ENCODE data around the gene C6orf62. TPM values are rescaled to one million over a fixed set of nuclear protein-coding genes. Genes with fewer than 3 reads are reported as not detected.
"Not testable (repeated sequence)": the region's sequence is repeated elsewhere in the genome, so short reads cannot be mapped to it uniquely, and the experiment has no call there.

The C6orf62 gene
- total RNA-seq, 1 experiment from 2014 or later: 94.4 TPM

DNA sequence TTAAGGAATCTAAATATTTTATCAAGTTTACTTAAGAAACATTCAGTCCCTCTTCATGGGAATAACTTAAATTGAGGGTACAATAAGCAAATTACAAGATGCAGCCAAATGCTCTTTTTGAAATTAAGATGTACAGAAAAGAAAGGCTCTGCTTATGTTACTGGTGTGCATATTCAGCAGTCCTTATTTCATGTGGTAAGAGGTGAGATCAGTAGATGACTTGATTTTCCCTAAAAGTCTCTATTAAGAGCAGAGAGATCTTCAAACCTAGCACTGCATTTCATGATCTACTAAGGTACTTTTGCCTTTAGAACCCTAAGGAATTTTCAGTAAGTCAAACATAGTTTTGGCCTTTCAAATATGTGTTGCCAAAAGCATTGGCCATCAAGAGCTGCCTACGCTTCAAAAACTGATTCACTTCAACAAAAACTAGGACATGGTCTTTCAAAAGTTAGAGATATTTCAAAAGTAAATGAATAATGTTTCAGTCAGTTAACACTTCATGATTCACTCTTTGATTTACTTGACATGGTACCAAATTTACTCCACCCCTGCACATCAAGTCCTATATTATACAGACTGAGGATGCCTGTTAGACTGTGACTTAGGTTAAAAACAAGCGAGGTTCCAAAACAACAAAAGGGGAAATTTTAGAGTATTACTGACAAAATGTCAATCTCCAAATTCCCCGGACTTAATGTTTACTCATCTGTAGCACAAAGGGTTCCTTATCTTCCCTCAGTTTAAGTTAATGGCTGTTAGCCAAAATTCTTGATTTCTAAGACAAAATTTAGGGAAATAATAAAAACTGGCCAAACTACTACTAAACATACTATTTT is 19.2 kb downstream of the C6orf62 start:
- no peak for DNase-seq (ENCODE audit: low read depth in 1 of 2, low spot score in 2 of 2)
- Histone ChIP-seq H3K27ac (no peak overlapping the region), H3K36me3 (peaks cover 31% of the 10 kb centered on the region), H3K4me3 (no peak overlapping the region), H3K4me1 (replicated peaks) (no peaks in the 10 kb centered on the region), H3K27me3 (replicated peaks) (no peaks in the 10 kb centered on the region), H3K9me3 (replicated peaks) (no peaks in the 10 kb centered on the region)

DNA sequence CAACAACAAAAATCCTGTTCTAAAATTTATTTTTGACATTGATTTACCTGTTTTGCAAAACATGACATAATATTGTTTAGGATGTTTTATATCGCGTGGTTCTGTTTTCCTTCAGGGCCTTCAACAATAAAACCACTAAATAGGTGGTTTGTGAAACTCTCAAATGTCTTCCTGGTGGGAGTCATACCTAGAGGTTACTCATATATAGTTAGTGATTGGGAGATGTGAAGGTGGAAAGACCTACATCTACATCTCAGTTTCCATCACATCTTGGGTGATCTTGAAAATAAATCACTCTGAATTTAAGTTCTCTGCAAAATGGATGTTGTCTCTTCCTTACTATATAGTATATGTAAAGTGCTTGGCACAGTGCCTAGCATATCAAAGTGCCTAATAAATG is 22.9 kb downstream of the C6orf62 start:
- no peak overlapping the region for H3K27ac ChIP-seq
- no peak overlapping the region for H3K4me3 ChIP-seq
- H3K27me3 ChIP-seq (replicated peaks): no peaks in the 10 kb centered on the region
- DNase-seq (ENCODE audit: low read depth in 1 of 2, low spot score in 2 of 2): no peak
- no peaks in the 10 kb centered on the region for H3K9me3 ChIP-seq (replicated peaks)
- H3K4me1 ChIP-seq (replicated peaks): no peaks in the 10 kb centered on the region
- no peaks in the 10 kb centered on the region for H3K36me3 ChIP-seq

DNA sequence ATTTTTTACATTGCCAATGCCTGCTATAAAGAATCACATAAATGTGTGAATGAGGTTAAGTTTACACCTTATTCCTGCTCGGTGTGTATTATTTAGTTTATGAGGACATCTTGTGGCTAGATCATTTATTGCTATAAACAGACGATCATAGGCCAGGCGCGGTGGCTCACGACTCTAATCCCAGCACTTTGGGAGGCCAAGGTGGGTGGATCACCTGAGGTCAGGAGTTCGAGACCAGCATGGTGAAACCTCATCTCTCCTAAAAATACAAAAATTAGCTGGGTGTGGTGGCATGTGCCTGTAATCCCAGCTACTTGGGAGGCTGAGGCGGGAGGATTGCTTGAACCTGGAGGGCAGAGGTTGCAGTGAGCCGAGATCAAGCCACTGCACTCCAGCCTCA is 23.3 kb downstream of the C6orf62 start:
- not testable (repeated sequence) for H3K27ac ChIP-seq; H3K27me3 ChIP-seq (replicated peaks); H3K36me3 ChIP-seq; H3K4me3 ChIP-seq; H3K4me1 ChIP-seq (replicated peaks); H3K9me3 ChIP-seq (replicated peaks)
- peak in 1 of 2 experiments; percentile 23 for DNase-seq (ENCODE audit: low read depth in 1 of 2, low spot score in 2 of 2)

DNA sequence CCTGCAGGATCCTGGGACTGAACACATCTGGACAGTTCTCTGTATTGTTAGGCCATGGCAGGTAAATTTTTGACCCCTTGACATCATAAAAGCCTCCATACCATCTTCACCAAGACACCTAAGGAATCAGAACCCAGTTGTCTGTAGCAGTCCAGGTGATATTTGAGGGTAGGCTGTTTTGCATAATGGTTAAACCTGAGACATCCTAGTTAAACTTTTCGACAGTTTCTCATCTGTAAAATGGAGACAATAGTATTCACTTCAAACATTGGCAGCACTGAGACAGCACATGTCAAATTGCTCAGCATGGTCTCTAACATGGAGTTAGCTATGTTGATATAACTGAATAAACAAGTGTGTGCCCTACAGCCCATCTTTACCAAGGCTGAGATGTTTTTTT is 24.8 kb downstream of the C6orf62 start:
- no peaks in the 10 kb centered on the region for H3K27me3 ChIP-seq (replicated peaks)
- H3K4me3 ChIP-seq: no peak overlapping the region
- no peak for DNase-seq (ENCODE audit: low read depth in 1 of 2, low spot score in 2 of 2)
- H3K9me3 ChIP-seq (replicated peaks): no peaks in the 10 kb centered on the region
- H3K27ac ChIP-seq: no peak overlapping the region
- no peaks in the 10 kb centered on the region for H3K36me3 ChIP-seq
- no peaks in the 10 kb centered on the region for H3K4me1 ChIP-seq (replicated peaks)

DNA sequence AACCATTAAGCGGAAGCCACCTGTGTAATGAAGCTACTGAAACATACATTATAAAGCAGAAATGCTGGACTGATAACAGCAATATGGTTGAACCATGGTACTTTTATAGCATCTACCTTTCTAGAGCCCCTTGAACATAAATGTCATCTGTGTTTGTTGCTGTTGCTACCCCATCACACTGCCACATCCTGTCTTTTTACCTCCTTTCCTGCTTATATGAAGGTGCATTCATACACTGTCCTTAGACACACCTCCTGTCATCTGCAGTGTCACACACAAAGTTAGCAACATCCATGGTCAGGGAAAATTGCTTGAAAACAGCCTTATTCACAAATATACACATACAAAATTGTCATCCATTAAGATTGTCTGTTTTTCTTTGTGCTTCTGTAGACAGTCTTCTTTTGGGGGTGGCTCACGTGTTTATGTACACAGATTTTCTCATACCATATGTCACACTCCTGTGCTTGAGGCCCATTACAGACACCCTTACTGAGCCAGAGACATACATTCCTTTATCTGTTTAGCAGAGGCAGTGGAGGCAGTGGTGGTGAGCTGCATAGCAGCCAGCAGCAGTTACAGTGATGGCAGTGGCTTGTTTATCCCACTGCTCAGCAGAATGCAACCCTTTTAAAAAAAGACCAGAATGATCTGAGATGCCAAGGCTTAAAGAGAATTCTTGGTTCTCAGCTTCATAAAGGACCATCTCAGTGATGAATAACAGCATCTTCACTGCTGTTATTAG is 25.9 kb downstream of the C6orf62 start:
- Histone ChIP-seq H3K27me3 (replicated peaks) (no peaks in the 10 kb centered on the region), H3K36me3 (no peaks in the 10 kb centered on the region), H3K9me3 (replicated peaks) (no peaks in the 10 kb centered on the region), H3K4me3 (no peak overlapping the region), H3K27ac (no peak overlapping the region), H3K4me1 (replicated peaks) (no peaks in the 10 kb centered on the region)
- DNase-seq (ENCODE audit: low read depth in 1 of 2, low spot score in 2 of 2): no peak

DNA sequence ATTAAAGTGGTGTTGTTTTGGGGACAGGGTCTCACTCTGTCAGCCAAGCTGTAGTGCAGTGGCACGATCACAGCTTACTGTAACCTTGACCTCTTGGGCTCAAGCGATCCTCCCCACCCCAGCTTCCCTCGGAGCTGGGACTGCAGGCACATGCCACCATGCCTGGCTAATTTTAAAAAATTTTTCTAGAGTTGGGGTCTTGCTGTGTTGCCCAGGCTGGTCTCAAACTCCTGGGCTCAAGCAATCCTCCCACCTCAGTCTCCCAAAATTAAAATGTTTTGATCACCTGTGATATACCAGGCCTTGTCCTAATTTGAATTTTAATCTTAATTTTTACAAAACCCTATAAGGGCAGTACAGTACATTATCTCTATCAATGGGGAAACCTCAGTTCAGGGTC is 26.5 kb downstream of the C6orf62 start:
- Histone ChIP-seq H3K4me3 (no peak overlapping the region), H3K27me3 (replicated peaks) (no peaks in the 10 kb centered on the region), H3K27ac (no peak overlapping the region), H3K36me3 (no peaks in the 10 kb centered on the region), H3K4me1 (replicated peaks) (no peaks in the 10 kb centered on the region), H3K9me3 (replicated peaks) (no peaks in the 10 kb centered on the region)
- no peak for DNase-seq (ENCODE audit: low read depth in 1 of 2, low spot score in 2 of 2)

DNA sequence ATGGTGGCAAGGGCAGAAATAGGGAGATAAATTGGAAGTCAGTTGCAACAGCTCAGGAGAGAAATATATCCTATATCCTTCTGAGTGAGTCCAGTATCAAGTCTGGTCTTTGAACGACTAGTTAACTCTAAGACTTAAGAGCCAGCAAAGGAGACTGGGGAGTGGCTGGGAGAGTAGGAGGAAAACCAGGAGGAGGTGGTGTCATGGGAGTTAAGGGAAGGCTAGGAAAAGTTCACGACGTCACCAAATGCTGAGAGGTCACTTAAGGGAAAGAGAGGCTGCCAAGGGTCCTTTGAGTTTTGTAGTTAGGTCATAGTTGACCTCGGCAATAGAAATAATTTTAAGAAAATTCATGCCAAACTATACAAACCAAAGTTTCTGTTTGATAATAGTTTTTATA is 27.0 kb downstream of the C6orf62 start:
- no peak for DNase-seq (ENCODE audit: low read depth in 1 of 2, low spot score in 2 of 2)
- H3K36me3 ChIP-seq: no peaks in the 10 kb centered on the region
- no peaks in the 10 kb centered on the region for H3K9me3 ChIP-seq (replicated peaks)
- no peak overlapping the region for H3K4me3 ChIP-seq
- H3K27ac ChIP-seq: no peak overlapping the region
- no peaks in the 10 kb centered on the region for H3K27me3 ChIP-seq (replicated peaks)
- no peaks in the 10 kb centered on the region for H3K4me1 ChIP-seq (replicated peaks)

DNA sequence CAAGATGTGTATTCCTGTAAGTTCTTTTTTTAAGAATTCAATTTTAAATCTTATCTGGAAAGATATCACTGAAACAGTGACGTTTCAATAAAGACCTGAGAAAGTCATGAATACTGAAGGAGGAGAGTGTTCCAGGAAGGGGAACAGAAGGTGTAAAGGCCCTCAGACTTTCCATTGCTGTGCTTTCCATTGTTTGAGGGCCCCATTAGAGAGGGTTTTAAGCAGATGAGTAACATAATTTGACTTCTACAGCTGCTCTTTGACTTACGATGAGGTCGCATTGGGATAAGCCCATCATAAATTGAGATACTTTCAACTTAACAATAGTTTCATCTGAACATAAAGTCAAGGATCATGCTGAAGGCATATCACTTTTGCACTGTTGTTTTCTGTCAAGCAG is 27.4 kb downstream of the C6orf62 start:
- Histone ChIP-seq H3K4me1 (replicated peaks) (no peaks in the 10 kb centered on the region), H3K9me3 (replicated peaks) (no peaks in the 10 kb centered on the region), H3K4me3 (no peak overlapping the region), H3K27ac (no peak overlapping the region), H3K36me3 (no peaks in the 10 kb centered on the region), H3K27me3 (replicated peaks) (no peaks in the 10 kb centered on the region)
- no peak for DNase-seq (ENCODE audit: low read depth in 1 of 2, low spot score in 2 of 2)

DNA sequence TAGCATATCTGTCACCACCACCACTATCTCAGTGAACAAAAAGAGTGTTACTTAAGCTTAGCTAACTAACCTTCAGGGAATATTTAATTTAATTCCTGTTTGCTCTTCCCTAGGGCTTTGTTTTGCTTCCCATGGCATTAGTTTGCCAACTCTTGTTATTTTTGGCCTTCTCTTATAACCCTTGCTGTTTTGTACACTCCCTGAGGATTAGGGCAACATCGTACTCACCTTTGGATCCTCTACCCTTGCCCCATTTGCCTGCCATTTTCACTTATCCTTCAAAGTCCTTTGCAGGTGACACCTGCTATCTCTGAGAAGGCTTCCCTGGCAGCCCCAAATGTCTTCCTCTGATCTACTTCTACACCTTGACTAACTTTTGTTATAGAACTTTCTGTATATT is 28.4 kb downstream of the C6orf62 start:
- no peaks in the 10 kb centered on the region for H3K4me1 ChIP-seq (replicated peaks)
- no peak for DNase-seq (ENCODE audit: low read depth in 1 of 2, low spot score in 2 of 2)
- H3K36me3 ChIP-seq: no peaks in the 10 kb centered on the region
- no peak overlapping the region for H3K27ac ChIP-seq
- no peak overlapping the region for H3K4me3 ChIP-seq
- no peaks in the 10 kb centered on the region for H3K9me3 ChIP-seq (replicated peaks)
- no peaks in the 10 kb centered on the region for H3K27me3 ChIP-seq (replicated peaks)

DNA sequence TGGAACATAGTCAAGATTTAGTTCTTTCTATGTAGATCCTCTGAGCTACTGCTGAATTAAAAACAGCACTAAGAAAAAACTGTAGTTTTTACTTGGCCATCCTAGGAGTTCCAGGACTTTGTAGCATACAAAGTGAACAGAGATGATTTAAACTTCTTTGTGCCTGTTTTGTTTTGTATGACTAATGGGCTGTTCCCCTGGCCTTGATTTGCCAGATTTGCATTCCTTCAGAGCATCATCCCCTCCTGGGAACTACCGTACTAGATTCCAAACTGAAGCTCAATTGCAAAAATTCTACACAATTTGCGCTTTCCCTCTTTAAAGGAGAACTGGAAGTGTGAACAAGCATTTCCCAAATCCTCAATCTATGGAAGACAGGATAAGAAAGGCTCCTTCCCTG is 29.0 kb downstream of the C6orf62 start:
- H3K27ac ChIP-seq: no peak overlapping the region
- H3K4me1 ChIP-seq (replicated peaks): no peaks in the 10 kb centered on the region
- H3K36me3 ChIP-seq: no peaks in the 10 kb centered on the region
- no peaks in the 10 kb centered on the region for H3K9me3 ChIP-seq (replicated peaks)
- no peak overlapping the region for H3K4me3 ChIP-seq
- no peak for DNase-seq (ENCODE audit: low read depth in 1 of 2, low spot score in 2 of 2)
- no peaks in the 10 kb centered on the region for H3K27me3 ChIP-seq (replicated peaks)

DNA sequence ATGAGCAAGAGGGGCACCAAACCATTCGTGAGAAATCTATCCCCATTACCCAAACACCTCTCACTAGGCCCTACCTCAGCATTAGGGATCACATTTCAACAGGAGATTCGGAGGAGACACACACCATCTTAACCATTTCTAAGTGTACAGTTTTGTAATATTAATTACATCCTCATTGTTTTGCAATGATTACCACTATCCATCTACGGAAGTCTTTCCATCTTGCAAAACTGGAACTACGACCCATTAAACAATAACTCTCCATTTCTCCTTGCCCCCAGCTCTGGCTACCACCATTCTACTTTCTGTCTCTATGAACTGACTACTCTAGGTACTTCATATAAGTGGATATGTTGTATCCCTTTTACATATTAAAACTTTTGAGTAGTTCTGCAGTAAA is 32.0 kb downstream of the C6orf62 start:
- Histone ChIP-seq H3K9me3 (replicated peaks) (no peaks in the 10 kb centered on the region), H3K27ac (no peak overlapping the region), H3K4me3 (no peak overlapping the region), H3K27me3 (replicated peaks) (no peaks in the 10 kb centered on the region), H3K4me1 (replicated peaks) (no peaks in the 10 kb centered on the region), H3K36me3 (no peaks in the 10 kb centered on the region)
- DNase-seq (ENCODE audit: low read depth in 1 of 2, low spot score in 2 of 2): no peak

DNA sequence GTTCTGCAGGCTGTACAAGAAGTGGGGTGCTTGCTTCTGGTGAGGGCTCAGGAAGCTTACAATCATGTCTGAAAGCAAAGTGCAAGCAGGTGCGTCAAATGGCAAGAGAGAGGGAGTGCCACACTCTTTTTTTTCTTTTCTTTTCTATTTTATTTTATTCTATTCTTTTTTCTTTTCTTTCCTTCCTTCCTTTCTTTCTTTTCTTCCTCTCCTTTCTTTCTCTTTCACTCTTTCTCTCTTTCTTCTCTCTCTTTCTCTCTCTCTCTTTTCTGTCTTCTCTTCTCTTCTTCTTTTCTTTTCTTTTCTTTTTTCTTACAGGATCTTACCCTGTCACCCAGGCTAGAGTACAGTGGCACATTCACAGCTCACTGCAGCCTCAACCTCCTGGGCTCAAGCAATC is 32.5 kb downstream of the C6orf62 start:
- Histone ChIP-seq H3K4me3 (no peak overlapping the region), H3K36me3 (no peaks in the 10 kb centered on the region), H3K4me1 (replicated peaks) (no peaks in the 10 kb centered on the region), H3K27me3 (replicated peaks) (no peaks in the 10 kb centered on the region), H3K9me3 (replicated peaks) (no peaks in the 10 kb centered on the region), H3K27ac (no peak overlapping the region)
- DNase-seq (ENCODE audit: low read depth in 1 of 2, low spot score in 2 of 2): no peak

DNA sequence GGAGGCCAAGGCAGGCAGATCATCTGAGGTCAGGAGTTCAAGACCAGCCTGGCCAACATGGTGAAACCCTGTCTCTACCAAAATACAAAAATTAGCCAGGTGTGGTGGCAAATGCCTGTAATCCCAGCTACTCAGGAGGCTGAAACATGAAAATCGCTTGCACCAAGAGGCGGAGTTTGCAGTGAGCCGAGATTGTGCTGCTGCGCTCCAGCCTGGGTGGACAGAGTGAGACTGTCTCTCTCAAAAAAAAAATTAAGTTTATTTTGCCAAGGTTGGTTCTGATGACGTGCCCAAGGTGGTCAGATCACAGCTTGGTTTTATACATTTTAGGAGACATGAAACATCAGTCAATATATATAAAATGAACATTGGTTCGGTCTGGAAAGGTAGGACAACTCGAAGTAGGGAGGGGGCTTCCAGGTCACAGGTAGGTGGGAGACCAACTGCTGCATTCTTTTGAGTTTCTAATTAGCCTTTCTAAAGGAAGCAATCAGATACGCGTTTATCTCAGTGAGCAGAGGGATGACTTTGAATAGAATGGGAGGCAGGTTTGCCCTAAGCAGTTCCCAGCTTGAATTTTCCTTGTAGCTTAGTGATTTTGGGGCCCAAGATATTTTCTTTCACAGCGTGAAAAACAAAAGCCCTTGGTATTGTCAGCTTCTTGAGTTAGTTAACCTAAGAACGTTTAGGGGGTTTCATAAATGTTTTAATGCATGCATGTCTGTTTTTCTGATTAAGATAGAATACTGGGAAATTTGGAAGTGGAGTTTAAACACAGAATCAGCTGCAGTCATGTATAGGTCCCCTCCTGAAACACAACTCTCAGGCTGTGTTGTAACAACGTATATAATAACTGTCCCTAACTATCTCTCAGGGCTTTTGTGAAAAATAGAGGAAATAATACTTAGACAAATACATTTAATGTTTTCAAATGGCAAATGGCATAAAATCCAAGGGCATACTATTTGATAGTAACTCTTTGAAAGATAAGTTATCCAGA is 35.4 kb downstream of the C6orf62 start:
- no peak for DNase-seq (ENCODE audit: low read depth in 1 of 2, low spot score in 2 of 2)
- H3K27ac ChIP-seq: no peak overlapping the region
- H3K36me3 ChIP-seq: no peaks in the 10 kb centered on the region
- no peaks in the 10 kb centered on the region for H3K27me3 ChIP-seq (replicated peaks)
- H3K9me3 ChIP-seq (replicated peaks): no peaks in the 10 kb centered on the region
- no peak overlapping the region for H3K4me3 ChIP-seq
- no peaks in the 10 kb centered on the region for H3K4me1 ChIP-seq (replicated peaks)
